GM19455 (cell line): ENCODE measurements around the gene SIL1.

Experiments
- ATAC-seq: cut with Tn5 transposase; IDR thresholded peaks from one replicate; pipeline ENCODE4 v1.9.1; 2021; ENCODE audit not compliant: unreplicated experiment

SIL1 gene

DNA sequence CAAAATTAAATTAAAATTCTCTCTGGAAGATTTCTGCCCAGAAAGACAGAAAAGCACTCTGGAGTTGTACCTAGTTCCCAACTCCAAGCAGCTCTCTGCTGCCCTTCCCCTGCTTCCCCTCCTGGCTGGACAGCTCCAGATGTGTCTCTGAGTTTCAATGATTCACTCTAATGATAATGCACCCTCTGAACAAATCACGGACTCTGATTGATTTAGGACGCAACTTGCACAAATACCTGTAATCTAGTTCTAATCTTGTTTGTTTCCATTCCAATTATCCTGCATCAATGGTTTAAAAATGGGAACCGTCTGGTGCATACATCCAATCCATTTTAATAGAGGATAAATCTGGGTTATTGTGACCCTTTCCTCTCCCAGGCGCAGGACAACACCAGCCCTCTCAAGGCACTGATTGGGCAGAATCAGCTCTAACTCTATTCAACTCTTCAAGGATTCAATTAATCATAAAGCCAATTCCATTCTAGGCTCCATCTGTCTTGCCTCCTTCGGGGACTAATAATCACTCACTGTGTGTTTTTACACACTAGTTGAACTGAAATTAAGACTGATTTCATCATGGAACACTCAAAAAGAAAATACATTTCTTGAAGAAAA lies 211.9 kb downstream of the SIL1 start:
- ATAC-seq: no peak

DNA sequence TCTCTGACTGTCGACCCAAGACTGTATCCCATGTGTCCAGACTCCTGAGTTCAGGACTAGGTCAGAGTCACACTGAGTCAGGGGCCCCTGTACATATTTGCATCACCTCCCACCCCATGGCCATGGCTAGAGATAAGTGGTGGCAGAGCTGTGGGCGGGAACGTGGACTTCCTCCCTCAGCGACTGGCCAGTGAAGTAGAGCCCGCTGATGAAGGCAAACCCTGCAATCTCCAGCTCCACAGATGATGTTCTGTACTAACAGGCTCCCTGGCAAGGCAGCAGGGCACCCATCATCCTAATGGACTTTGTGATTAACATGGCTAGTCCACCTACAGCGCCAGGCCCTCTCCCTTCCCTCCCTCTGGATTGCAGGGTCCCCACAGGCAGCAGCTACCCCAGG lies 212.5 kb downstream of the SIL1 start:
- ATAC-seq: no peak

DNA sequence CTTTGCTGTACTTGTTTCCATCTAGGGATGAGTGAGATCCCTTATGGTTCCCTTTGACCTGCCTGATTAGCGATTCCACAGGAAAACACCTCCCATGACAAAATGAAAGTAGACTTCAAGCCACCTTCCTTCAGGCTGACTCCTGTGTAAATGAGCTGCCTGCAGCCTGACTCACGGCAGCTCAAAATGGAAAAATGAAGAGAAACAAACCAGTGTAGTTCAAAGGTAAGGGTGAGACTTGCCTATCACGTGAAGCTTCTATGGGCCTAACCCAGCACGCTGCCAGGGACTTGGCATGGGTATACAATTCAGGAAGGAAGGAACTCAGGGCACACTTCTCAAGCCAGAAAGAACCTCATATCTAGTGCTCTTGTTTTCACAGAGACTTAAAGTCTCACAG lies 212.9 kb downstream of the SIL1 start:
- no peak for ATAC-seq

DNA sequence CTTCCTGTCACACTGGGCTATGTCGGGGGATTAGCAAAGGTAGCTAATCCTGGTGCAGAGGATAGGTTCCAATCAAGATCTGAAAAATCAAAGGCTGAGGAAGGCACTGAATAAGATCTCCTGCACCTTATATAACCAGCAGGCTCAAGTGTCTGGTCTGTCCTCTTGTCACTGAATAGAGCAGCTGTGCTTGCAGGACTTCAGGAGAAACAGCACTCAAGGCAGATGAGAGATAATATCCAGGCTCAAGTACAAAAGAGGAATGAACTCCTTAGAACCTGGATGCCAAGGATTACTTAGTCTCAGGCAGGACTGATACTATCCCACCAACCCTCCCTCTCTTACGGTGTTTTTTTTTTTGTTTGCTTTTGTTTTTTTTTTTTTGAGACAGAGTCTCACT lies 214.2 kb downstream of the SIL1 start:
- ATAC-seq: no peak

DNA sequence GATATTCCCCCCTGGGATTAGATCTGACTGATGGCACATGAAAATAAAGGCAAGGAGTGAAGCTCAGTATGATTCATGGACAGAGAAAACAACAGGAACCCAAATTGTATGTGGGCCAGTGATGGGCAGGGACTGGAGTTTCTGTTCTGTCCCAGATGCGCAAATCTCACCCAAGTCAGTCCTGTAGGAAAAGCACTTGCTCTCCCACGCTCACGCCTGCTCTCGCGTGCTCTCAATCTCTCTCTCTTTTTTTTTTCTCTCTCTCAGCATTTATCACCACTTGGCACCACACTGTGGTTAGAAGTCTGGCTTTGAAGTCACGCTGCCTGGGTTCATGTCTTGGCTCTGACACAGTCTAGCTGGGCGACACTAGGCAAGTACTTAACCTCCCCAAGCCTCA lies 216.6 kb downstream of the SIL1 start:
- no peak for ATAC-seq

GRCh38 chr5:138981131-138981530 lies 217.0 kb downstream of the SIL1 start:
- ATAC-seq: no peak

DNA sequence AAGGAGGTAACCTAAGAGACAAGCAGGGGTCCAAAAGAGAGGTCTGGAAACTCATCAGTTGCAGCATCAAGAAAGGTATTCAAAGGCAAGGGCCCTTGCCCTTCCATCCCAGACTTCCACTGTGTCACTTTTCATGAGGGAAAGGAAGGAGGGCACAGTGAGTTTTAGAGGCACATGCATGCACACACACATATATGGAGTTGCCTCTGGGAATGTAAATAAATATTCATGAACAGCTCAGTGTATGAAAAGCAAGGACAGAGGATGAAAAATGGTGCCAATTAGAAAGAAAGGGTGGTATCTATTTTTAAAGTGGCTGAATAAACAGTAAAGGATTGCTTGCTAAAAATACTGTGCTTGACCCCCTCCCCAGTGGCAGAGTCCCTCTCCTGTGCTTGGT lies 217.7 kb downstream of the SIL1 start:
- ATAC-seq: no peak

DNA sequence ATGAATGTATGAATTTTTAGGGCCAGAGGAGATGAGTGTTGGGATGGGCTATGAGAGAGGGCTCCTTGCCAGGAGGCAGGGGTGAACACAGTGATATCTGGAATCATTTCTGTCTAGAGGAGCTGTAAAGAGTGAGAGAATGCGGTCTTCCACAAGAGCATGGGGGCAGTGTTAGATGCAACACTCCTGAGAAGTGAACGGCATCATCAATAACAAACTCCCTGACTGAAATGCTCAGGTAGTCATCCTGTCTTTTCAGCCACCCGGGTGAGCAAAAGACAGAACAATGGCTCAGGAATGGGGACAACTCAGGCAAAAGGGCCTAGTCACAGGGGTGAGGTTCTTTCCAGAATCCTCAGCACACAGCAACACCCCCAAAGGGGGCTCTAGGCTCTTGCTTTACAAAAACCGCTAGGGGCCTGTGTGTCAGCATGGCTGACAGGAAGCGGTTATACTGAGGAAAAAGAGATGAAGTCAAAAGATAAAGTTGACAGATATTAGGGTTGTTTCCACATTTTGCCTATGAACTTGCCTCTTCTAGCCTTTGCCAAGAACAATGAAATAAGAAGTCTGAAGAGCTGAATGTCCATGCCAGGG lies 218.4 kb downstream of the SIL1 start:
- no peak for ATAC-seq

DNA sequence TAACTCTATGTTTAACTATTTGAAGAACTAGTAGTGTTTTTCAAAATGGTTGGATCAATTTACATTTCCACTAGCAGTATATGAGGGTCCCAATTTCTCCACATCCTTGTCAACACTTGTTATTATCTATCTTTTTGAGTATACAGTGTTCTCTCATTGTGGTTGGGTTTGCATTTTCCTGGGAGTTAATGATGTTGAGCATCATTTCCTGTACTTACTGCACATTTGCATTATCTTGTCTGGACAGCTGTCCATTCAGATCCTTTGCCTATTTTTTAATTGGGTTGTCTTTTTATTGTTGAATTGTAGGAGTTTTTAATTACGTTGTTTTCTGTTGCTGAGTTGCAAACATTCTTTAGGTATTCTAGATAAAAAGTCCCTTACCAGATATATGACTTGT lies 219.6 kb downstream of the SIL1 start:
- ATAC-seq: no peak

- no peak for ATAC-seq
Measured at GRCh38 chr5:138978080-138978479, 220.1 kb downstream of the SIL1 start.

DNA sequence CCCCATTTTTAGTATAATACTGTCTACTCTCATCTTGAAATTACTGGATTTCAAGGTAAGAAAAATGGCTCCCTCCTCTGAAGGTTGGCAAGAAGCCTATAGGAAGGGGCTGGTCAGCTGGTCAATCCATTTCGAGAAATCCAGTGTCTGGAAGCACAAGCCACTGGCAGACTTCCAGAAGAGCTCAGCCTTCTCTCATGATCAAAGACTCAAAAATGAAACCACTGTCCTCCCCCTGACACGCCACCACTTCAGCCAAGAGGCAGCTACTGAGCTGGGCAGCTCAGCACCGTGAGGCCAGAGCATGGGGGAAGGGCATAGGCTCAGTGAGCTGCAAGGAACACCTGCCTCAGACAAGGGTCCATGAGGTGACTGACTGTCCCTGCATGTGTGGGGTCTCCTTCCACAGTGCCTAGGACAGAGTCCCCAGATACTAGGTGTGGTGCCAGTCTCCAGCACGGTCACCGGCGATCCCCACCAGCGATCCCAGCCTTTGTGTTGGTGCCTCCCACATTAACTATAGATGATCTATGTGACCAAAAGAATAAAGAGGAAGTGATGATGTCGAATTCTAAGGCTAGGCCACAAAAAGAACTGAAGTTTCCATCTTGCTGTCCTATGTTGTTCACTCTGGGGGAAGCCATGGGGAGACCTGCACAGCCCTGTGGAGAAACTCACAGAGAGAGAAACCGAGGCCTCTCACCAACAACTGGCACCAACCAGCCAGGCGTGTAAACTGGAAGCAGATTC lies 222.9 kb downstream of the SIL1 start:
- ATAC-seq: no peak

- ATAC-seq: no peak
Measured at GRCh38 chr5:138974227-138975063, 223.7 kb downstream of the SIL1 start.

- no peak for ATAC-seq
Measured at GRCh38 chr5:138972836-138973235, 225.3 kb downstream of the SIL1 start.

- no peak for ATAC-seq
Measured at GRCh38 chr5:138972230-138972629, 225.9 kb downstream of the SIL1 start.

DNA sequence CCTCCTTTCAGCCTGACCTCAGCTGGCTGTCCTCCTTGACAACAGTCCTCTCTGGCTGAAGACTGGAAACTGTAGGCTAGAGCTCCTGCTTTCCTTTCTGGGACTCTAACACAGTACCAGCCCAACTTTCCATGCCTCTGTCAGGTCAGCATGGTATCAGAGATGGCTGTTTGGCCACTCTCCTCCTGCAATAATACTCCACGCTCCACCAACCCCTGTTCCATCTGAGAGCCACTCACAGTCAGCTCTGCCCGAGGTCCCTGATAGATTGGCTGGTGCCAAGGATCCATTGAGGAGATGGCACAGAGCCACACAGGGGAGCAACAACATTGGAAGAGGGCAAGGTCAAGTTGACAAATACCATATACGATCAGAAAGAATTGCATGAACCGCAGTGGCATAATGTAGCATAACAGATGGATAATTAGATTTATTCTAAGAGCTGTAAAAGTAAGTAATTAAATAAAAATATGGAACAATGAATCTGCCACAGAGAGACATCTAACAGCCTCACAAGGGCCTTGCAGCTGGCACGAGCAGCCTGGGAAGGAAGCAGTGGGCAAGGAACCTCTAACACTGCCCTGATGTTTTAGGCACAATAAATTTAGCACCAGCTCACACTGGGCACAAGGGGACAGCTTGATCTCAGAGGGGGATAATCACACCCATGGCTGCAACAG lies 228.7 kb downstream of the SIL1 start:
- no peak for ATAC-seq

GRCh38 chr5:138968601-138969000 lies 229.6 kb downstream of the SIL1 start:
- no peak for ATAC-seq

GRCh38 chr5:138967791-138968448 lies 230.2 kb downstream of the SIL1 start:
- ATAC-seq: no peak

DNA sequence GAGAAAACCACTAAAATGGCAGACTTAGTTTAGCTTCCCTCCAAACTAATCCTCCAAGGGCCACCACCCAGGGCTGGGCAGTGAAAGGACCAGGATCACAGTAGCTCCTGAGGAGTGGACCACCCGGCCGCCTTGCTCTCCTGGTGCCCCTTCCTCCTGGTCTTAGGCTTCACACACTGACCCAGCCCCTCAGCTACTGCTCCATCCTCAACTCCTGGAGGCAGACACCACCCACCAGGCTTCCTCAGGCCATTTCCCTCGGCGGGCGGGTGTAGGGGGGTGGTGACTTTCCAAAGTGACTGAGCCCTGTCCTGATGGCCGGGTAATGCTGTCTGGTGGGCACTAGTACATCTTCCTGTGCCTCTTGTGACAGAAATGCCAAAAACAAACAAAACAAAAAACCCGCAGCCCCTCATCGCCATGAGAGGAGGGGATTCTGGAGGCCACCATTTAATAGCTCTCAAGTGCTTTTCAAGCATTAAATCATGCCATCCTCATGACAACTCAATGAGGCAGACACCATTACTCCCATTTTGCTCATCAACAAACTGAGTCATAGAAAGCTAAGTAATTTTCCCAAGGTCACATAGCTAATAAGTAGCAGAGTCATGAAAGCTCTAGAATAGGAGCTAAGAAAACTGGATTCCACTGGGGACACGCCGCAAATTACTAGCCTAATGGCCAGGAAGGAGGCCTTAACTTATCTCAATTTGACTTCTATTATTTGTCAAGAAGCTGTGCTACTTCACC lies 231.8 kb downstream of the SIL1 start:
- no peak for ATAC-seq

DNA sequence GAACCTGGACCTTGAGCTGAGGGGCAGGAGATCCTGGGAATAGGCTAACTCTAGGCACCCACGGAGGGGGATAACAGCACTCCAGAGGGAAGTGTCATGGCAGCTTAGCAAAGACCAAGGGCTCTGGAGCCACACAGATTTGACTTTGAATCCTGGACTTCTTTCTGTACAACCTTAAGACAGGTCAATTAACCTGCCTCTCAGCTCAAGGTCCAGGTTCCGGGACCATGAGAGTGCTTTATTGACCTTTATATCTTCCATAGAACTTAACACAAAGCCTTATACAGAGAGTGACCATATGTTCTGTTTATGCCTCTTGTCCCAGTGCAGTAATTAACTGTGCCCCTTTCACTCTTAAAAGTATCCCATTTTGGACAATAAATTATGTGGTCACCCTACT lies 232.5 kb downstream of the SIL1 start:
- no peak for ATAC-seq
